HepG2 (cell line): ENCODE results near the gene CEP170. TPM values are rescaled to one million over a fixed set of nuclear protein-coding genes. Genes with fewer than 3 reads are reported as not detected.

Source experiments
- BRD4 ChIP-seq: sonication (generic); formaldehyde crosslinking; IDR thresholded peaks from 2 replicates; pipeline ENCODE4 v1.4.0; 2020; ENCODE audit warnings: missing genetic modification reagents
- CBX1 ChIP-seq: IDR thresholded peaks from one replicate; pipeline ENCODE4 v1.6.1; 2016; ENCODE audit warnings: antibody characterized with exemption, low read depth
- HCFC1 ChIP-seq: fragments of 150-350 bp; IDR thresholded peaks from 2 replicates; pipeline ENCODE4 v1.6.1; 2014; ENCODE audit warnings: low read depth, low read length
- HIC2 ChIP-seq: sonication (generic); formaldehyde crosslinking; IDR thresholded peaks from 2 replicates; pipeline ENCODE4 v1.9.0; 2022; ENCODE audit warnings: low read depth, missing genetic modification reagents
- HNF4A ChIP-seq: sonication (generic); formaldehyde crosslinking; IDR thresholded peaks from 2 replicates; pipeline ENCODE4 v1.4.0; 2020; ENCODE audit warnings: missing genetic modification reagents
- IRF2 ChIP-seq: IDR thresholded peaks from 2 replicates; pipeline ENCODE4 v1.6.1; 2018; ENCODE audit warnings: missing genetic modification reagents, missing compliant biosample characterization
- MEIS2 ChIP-seq: sonication (generic); formaldehyde crosslinking; IDR thresholded peaks from 2 replicates; pipeline ENCODE4 v1.9.0; 2021; ENCODE audit warnings: mild to moderate bottlenecking, missing genetic modification reagents
- MNT ChIP-seq: fragments of 450-650 bp; IDR thresholded peaks from 2 replicates; pipeline ENCODE4 v1.6.1; 2016
- MTF1 ChIP-seq: sonication (generic); formaldehyde crosslinking; IDR thresholded peaks from 2 replicates; pipeline ENCODE4 v1.5.0; 2020; ENCODE audit warnings: missing genetic modification reagents
- MXD4 ChIP-seq: IDR thresholded peaks from 2 replicates; pipeline ENCODE4 v1.6.1; 2016; ENCODE audit warnings: mild to moderate bottlenecking, missing biosample characterization, missing genetic modification reagents
- NFYC ChIP-seq: IDR thresholded peaks from 2 replicates; pipeline ENCODE4 v1.6.1; 2016; ENCODE audit warnings: missing genetic modification reagents, missing compliant biosample characterization
- PBX3 ChIP-seq: sonication (generic); formaldehyde crosslinking; IDR thresholded peaks from 2 replicates; pipeline ENCODE4 v1.8.1; 2023; ENCODE audit warnings: missing genetic modification reagents, inconsistent platforms, borderline replicate concordance
- RNF2 ChIP-seq: fragments of 450-650 bp; conservative IDR thresholded peaks from 2 replicates; pipeline ENCODE4 v1.6.1; 2016; ENCODE audit warnings: low read depth
- SMAD1 ChIP-seq: sonication (generic); formaldehyde crosslinking; IDR thresholded peaks from 2 replicates; pipeline ENCODE4 v1.4.0; 2020; ENCODE audit warnings: missing genetic modification reagents, low read depth, mild to moderate bottlenecking, borderline replicate concordance
- SOX13 ChIP-seq, 3 experiments: fragments of 450-650 bp in 1 of 3; sonication (generic) in 1 of 3; formaldehyde crosslinking in 1 of 3; IDR thresholded peaks in 2 of 3; conservative IDR thresholded peaks in 1 of 3; 2 replicates each; pipeline versions ENCODE4 v1.5.0 to v1.6.1; 2016 to 2020; ENCODE audit warnings: antibody characterized with exemption in 1 of 3, mild to moderate bottlenecking in 1 of 3, missing compliant biosample characterization in 1 of 3, missing genetic modification reagents in 1 of 3, moderate library complexity in 1 of 3
- ZC3H13 ChIP-seq: sonication (generic); formaldehyde crosslinking; IDR thresholded peaks from 2 replicates; pipeline ENCODE4 v1.8.1; 2023; ENCODE audit warnings: mild to moderate bottlenecking, missing genetic modification reagents, moderate library complexity
- ZNF10 ChIP-seq: sonication (generic); formaldehyde crosslinking; IDR thresholded peaks from 2 replicates; pipeline ENCODE4 v1.4.0; 2020; ENCODE audit warnings: mild to moderate bottlenecking, low read depth, missing genetic modification reagents, borderline replicate concordance
- ZNF121 ChIP-seq: sonication (generic); formaldehyde crosslinking; IDR thresholded peaks from 2 replicates; pipeline ENCODE4 v1.5.0; 2020; ENCODE audit warnings: mild to moderate bottlenecking, missing genetic modification reagents
- ZNF264 ChIP-seq: sonication (generic); formaldehyde crosslinking; IDR thresholded peaks from 2 replicates; pipeline ENCODE4 v1.4.0; 2020; ENCODE audit warnings: missing genetic modification reagents
- ZNF331 ChIP-seq: sonication (generic); formaldehyde crosslinking; IDR thresholded peaks from 2 replicates; pipeline ENCODE4 v1.4.0; 2020; ENCODE audit warnings: missing genetic modification reagents
- ZNF382 ChIP-seq: sonication (generic); formaldehyde crosslinking; IDR thresholded peaks from 2 replicates; pipeline ENCODE4 v1.5.0; 2020; ENCODE audit warnings: missing genetic modification reagents, mild to moderate bottlenecking, borderline replicate concordance
- ZNF430 ChIP-seq: sonication (generic); formaldehyde crosslinking; IDR thresholded peaks from 2 replicates; pipeline ENCODE4 v1.9.0; 2021; ENCODE audit warnings: mild to moderate bottlenecking, missing genetic modification reagents
- ZNF556 ChIP-seq: sonication (generic); formaldehyde crosslinking; IDR thresholded peaks from 2 replicates; pipeline ENCODE4 v1.4.0; 2020; ENCODE audit warnings: mild to moderate bottlenecking, missing genetic modification reagents, borderline replicate concordance
- ZNF564 ChIP-seq: sonication (generic); formaldehyde crosslinking; IDR thresholded peaks from 2 replicates; pipeline ENCODE4 v1.8.1; 2023; ENCODE audit warnings: mild to moderate bottlenecking, missing genetic modification reagents
- ZNF616 ChIP-seq: sonication (generic); formaldehyde crosslinking; IDR thresholded peaks from 2 replicates; pipeline ENCODE4 v1.5.0; 2020; ENCODE audit warnings: low read depth, mild to moderate bottlenecking, missing genetic modification reagents
- ZNF878 ChIP-seq: sonication (generic); formaldehyde crosslinking; IDR thresholded peaks from 2 replicates; pipeline ENCODE4 v1.8.1; 2023; ENCODE audit warnings: mild to moderate bottlenecking, missing genetic modification reagents, moderate library complexity
- polyA plus RNA-seq, 8 experiments: library from polyadenylated mRNA; depleted of rRNA in 3 of 8; stranded (reverse) in 7 of 8; unstranded in 1 of 8; fragments of >200 nt; fragmentation: Illumina TruSeq in 4 of 8; extraction: Trizol in 4 of 8; gene quantifications; 2 replicates each; pipeline versions ENCODE4 v1.2.1 to v1.2.3, GENCODE V29; 2011 to 2016; ENCODE audit warnings: low read depth in 4 of 8, missing spikeins in 1 of 8, mixed read lengths in 1 of 8; ENCODE audit not compliant: insufficient read depth in 1 of 8
- total RNA-seq, 5 experiments: library from RNA; depleted of rRNA; stranded (reverse); fragments of >200 nt; fragmentation: Illumina TruSeq; extraction: Trizol; gene quantifications; 2 replicates each; pipeline ENCODE4 v1.2.3, GENCODE V29; 2016; ENCODE audit warnings: low read depth in 1 of 5

CEP170 gene
- total and polyA plus RNA-seq, 2 of the 13 experiments (the other 11 are each of a cell fraction or from before 2014, with no cell fraction given): 23.0 to 28.6 TPM

- peak; percentile 17; the same call in 1 of the 2 replicates for TF ChIP-seq BRD4 (CRISPR knock-in tag)
- TF ChIP-seq MTF1: no peak
- TF ChIP-seq PBX3 (CRISPR knock-in tag): 0 out of 2 replicates have a peak, but pooled peaks have one; percentile 59
- peak; percentile 71; the same call in 1 of the 2 replicates for TF ChIP-seq RNF2
- TF ChIP-seq IRF2 (CRISPR knock-in tag): 0 out of 2 replicates have a peak, but pooled peaks have one; percentile 41
- TF ChIP-seq ZNF382 (CRISPR knock-in tag): no peak
- peak; percentile 82 for TF ChIP-seq ZNF430 (CRISPR knock-in tag)
- 0 out of 2 replicates have a peak, but pooled peaks have one; percentile 18 for TF ChIP-seq ZNF121 (CRISPR knock-in tag)
- TF ChIP-seq ZC3H13 (CRISPR knock-in tag): 0 out of 2 replicates have a peak, but pooled peaks have one; percentile 47
- peak; percentile 29; the same call in 1 of the 2 replicates for TF ChIP-seq MNT
- TF ChIP-seq ZNF331 (CRISPR knock-in tag): 0 out of 2 replicates have a peak, but pooled peaks have one; percentile 28
- 0 out of 2 replicates have a peak, but pooled peaks have one; percentile 40 for TF ChIP-seq NFYC
- TF ChIP-seq MXD4 (CRISPR knock-in tag): 0 out of 2 replicates have a peak, but pooled peaks have one; percentile 35
- peak; percentile 62; the same call in 1 of the 2 replicates for TF ChIP-seq ZNF616
- no peak for TF ChIP-seq HNF4A (CRISPR knock-in tag)
- TF ChIP-seq ZNF10: no peak
- no peak for TF ChIP-seq SMAD1 (CRISPR knock-in tag)
- peak; percentile 92 for TF ChIP-seq HCFC1
- 0 out of 2 replicates have a peak, but pooled peaks have one; percentile 11 for TF ChIP-seq ZNF264
- TF ChIP-seq ZNF556: peak; percentile 20; the same call in 1 of the 2 replicates
- no peak for TF ChIP-seq CBX1
- 0 out of 2 replicates have a peak, but pooled peaks have one; percentile 25 for TF ChIP-seq HIC2 (CRISPR knock-in tag)
- 0 out of 2 replicates have a peak, but pooled peaks have one; percentile 73 for TF ChIP-seq ZNF564
- peak; percentile 51; the same call in 1 of the 2 replicates for TF ChIP-seq MEIS2 (CRISPR knock-in tag)
- peak; percentile 53; the same call in 1 of the 2 replicates for TF ChIP-seq ZNF878 (CRISPR knock-in tag)
- TF ChIP-seq SOX13 (IDR thresholded peaks at IDR 0.05): no peak; the same call in 1 of the 2 replicates
- TF ChIP-seq SOX13 (CRISPR knock-in tag; conservative IDR thresholded peaks at IDR 0.05 in 1 of 2, IDR thresholded peaks at IDR 0.05 in 1 of 2): 0 out of 4 replicates have a peak, but pooled peaks of 1 of the 2 experiments have one; percentile 39
Measured at GRCh38 chr1:243255791-243256512, 871 bp upstream of the CEP170 start, which contains the start of gene SDCCAG8 (continued).
